Measurements from ENCODE around the gene IP6K1.

The IP6K1 gene

DNA sequence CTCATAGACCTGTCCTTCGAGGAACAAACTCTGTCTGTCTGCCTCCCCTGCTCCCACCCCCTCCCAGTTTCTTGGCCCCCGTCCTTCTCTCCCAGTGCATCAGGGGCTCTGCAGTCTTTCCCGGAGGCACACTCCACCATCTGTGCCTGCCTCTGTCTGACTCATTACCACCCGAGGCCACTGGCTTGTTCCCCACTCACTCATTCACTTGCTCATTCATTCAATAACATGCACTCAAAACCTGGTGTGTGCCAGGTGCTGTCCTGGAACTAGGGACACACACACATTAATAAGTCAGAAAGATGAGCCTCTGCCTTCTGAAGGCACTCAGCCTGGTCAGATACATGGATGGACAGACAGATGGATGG lies 79.2 kb downstream of the IP6K1 start:
- Histone ChIP-seq H3K36me3 (peaks cover 17 to 80% (median 35%) of the 10 kb centered on the region in 3 donors), H3K27me3 (no peaks in the 10 kb centered on the region), H3K4me1 (no peaks in the 10 kb centered on the region), H3K4me3 (no peak overlapping the region), H3K27ac (no peak overlapping the region), H3K9me3 (no peaks in the 10 kb centered on the region)
- intact Hi-C loops (cut with DNase I; ENCODE audit: low total_unique reads): loop anchor here (10.0 kb wide), 1 partner anchor 108 kb away; the partner anchor contains the start of gene UBA7
- DNase-seq: no peak
- TF ChIP-seq, protein P1, sequence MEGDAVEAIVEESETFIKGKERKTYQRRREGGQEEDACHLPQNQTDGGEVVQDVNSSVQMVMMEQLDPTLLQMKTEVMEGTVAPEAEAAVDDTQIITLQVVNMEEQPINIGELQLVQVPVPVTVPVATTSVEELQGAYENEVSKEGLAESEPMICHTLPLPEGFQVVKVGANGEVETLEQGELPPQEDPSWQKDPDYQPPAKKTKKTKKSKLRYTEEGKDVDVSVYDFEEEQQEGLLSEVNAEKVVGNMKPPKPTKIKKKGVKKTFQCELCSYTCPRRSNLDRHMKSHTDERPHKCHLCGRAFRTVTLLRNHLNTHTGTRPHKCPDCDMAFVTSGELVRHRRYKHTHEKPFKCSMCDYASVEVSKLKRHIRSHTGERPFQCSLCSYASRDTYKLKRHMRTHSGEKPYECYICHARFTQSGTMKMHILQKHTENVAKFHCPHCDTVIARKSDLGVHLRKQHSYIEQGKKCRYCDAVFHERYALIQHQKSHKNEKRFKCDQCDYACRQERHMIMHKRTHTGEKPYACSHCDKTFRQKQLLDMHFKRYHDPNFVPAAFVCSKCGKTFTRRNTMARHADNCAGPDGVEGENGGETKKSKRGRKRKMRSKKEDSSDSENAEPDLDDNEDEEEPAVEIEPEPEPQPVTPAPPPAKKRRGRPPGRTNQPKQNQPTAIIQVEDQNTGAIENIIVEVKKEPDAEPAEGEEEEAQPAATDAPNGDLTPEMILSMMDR (IDR thresholded peaks at IDR 0.05): no peak

DNA sequence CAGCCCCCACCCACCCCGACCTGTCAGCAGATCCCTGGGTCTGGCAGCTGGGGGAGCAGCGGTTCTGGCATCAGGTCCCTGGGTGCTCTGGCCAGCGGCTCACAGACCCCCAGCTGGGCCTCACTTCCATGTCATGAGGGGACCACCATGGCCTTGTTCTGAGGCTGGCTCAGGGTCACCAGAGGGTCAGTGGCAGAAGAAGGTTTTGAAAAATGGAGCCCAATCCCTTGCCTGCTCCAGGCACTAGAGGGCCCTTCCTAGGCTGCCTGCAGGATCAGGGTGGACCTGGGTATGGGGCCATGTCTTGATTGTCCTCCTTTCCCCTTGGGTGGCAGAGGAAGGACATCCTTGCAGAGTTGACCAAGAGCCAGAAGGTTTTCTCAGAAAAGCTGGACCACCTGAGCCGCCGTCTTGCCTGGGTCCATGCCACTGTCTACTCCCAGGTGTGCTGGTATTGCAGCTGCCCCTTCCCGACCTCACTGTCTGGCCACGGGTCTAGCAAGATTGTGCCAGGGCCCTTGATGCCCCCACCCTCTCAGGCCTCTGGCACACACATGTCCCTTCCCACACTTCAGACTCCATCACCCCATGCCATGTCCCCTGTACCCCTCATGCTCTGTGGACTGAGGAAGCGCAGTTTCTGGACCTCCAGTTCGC lies 79.8 kb downstream of the IP6K1 start:
- no peak overlapping the region for H3K27ac ChIP-seq
- H3K9me3 ChIP-seq: no peaks in the 10 kb centered on the region
- no peak for DNase-seq
- TF ChIP-seq, protein P1 (IDR thresholded peaks at IDR 0.05): no peak
- peaks cover 18 to 81% (median 40%) of the 10 kb centered on the region in 3 donors for H3K36me3 ChIP-seq
- no peaks in the 10 kb centered on the region for H3K27me3 ChIP-seq
- intact Hi-C loops (cut with DNase I; ENCODE audit: low total_unique reads): loop anchor here (10.0 kb wide), 1 partner anchor 108 kb away; the partner anchor contains the start of gene UBA7
- H3K4me3 ChIP-seq: no peak overlapping the region
- no peaks in the 10 kb centered on the region for H3K4me1 ChIP-seq

- H3K9me3 ChIP-seq: no peaks in the 10 kb centered on the region
- no peak overlapping the region for H3K4me3 ChIP-seq
- no peaks in the 10 kb centered on the region for H3K4me1 ChIP-seq
- TF ChIP-seq, protein P1 (IDR thresholded peaks at IDR 0.05): no peak
- H3K27me3 ChIP-seq: no peaks in the 10 kb centered on the region
- H3K36me3 ChIP-seq: peaks cover 28 to 81% (median 51%) of the 10 kb centered on the region in 3 donors
- intact Hi-C loops (cut with DNase I; ENCODE audit: low total_unique reads): loop anchor here (10.0 kb wide), 1 partner anchor 109 kb away; the partner anchor contains the start of gene UBA7
- no peak overlapping the region for H3K27ac ChIP-seq
- DNase-seq: no peak
Measured at GRCh38 chr3:49705390-49705960, 80.9 kb downstream of the IP6K1 start.

DNA sequence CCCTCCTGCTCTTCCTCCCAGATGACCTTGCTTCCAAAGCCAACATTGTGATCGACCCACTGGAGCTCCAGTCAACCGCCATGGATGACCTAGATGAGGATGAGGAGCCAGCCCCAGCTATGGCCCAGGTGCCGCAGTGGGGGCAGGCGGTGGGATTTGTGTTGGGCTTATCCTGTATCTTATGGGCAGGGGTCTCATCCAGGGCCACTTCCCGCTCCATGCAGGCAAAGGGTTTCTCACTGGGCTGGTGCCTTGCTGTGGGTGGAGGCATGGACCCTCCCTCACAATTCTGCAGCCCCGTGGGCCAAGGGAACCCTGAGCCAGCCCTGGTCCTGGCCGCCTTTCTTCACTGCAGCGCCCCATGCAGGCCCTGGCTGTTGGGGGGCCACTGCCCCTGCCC lies 81.7 kb downstream of the IP6K1 start:
- Histone ChIP-seq H3K27me3 (no peaks in the 10 kb centered on the region), H3K4me3 (no peak overlapping the region), H3K9me3 (no peaks in the 10 kb centered on the region), H3K27ac (no peak overlapping the region), H3K4me1 (no peaks in the 10 kb centered on the region), H3K36me3 (peaks cover 28 to 90% (median 59%) of the 10 kb centered on the region in 3 donors)
- DNase-seq: no peak
- intact Hi-C loops (cut with DNase I; ENCODE audit: low total_unique reads): loop anchor here (10.0 kb wide), 1 partner anchor 110 kb away; the partner anchor contains the start of gene UBA7
- TF ChIP-seq, protein P1 (IDR thresholded peaks at IDR 0.05): no peak

DNA sequence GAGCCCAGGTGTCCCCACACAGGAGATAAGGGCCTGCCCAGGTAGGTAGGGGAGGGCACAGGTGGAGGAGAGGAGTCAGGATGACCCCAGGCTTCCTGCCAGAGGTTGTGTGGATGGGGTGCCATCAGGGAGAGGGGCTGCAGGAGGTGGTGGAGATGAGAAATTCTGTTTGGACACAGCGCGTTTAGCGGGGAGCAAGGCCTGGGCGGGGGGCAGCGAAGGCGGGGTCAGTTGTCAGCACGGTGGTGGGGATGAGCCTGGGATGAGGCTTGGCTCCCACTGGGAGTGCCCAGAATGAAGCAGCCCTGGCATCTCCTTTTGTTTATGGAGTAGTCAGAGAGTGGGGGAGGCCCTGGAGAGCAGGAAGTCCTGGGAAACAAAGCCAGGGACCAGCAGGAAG lies 82.4 kb downstream of the IP6K1 start:
- TF ChIP-seq, protein P1 (IDR thresholded peaks at IDR 0.05): no peak
- Histone ChIP-seq H3K9me3 (no peaks in the 10 kb centered on the region), H3K4me1 (no peaks in the 10 kb centered on the region), H3K27ac (no peak overlapping the region), H3K4me3 (no peak overlapping the region), H3K27me3 (no peaks in the 10 kb centered on the region), H3K36me3 (peaks cover 28 to 97% (median 64%) of the 10 kb centered on the region in 3 donors)
- intact Hi-C loops (cut with DNase I; ENCODE audit: low total_unique reads): loop anchor here (10.0 kb wide), 1 partner anchor 111 kb away; the partner anchor contains the start of gene UBA7
- DNase-seq: no peak
